NCI-H128 (cell line): ENCODE results near the gene CUX1.
"Not testable (repeated sequence)": the region's sequence is repeated elsewhere in the genome, so short reads cannot be mapped to it uniquely, and the experiment has no call there.

Experiments
- DNase-seq: peaks from one replicate; lab custom pipeline; 2025; ENCODE audit not compliant: unreplicated experiment; lab: John Stamatoyannopoulos, UW

The CUX1 gene

GRCh38 chr7:101999393-101999792 is 182.0 kb downstream of the CUX1 start:
- DNase-seq = no peak

- DNase-seq = no peak
Observed at GRCh38 chr7:102000123-102000522, 182.7 kb downstream of the CUX1 start.

- DNase-seq = no peak
Observed at GRCh38 chr7:102004229-102004628, 186.8 kb downstream of the CUX1 start.

- no peak for DNase-seq
Observed at GRCh38 chr7:102004848-102005247, 187.4 kb downstream of the CUX1 start.

GRCh38 chr7:102005933-102006480 is 188.6 kb downstream of the CUX1 start:
- no peak for DNase-seq

- DNase-seq = no peak
Observed at GRCh38 chr7:102006695-102007094, 189.3 kb downstream of the CUX1 start.

- DNase-seq = no peak
Observed at GRCh38 chr7:102008535-102009262, 191.3 kb downstream of the CUX1 start.

- DNase-seq = no peak
Observed at GRCh38 chr7:102009628-102010027, 192.2 kb downstream of the CUX1 start.

- DNase-seq = not testable (repeated sequence)
Observed at GRCh38 chr7:102012112-102012830, 194.8 kb downstream of the CUX1 start.

GRCh38 chr7:102012941-102013461 is 195.6 kb downstream of the CUX1 start:
- no peak for DNase-seq

- DNase-seq = no peak
Observed at GRCh38 chr7:102018876-102019275, 201.4 kb downstream of the CUX1 start.

GRCh38 chr7:102019461-102019860 is 202.0 kb downstream of the CUX1 start:
- no peak for DNase-seq

GRCh38 chr7:102021841-102022618 is 204.6 kb downstream of the CUX1 start:
- DNase-seq = no peak

- DNase-seq = no peak
Observed at GRCh38 chr7:102024005-102024768, 206.8 kb downstream of the CUX1 start.

GRCh38 chr7:102024769-102025391 is 207.5 kb downstream of the CUX1 start:
- DNase-seq = no peak

- DNase-seq = not testable (repeated sequence)
Observed at GRCh38 chr7:102025777-102026176, 208.4 kb downstream of the CUX1 start.

- no peak for DNase-seq
Observed at GRCh38 chr7:102028206-102028826, 210.9 kb downstream of the CUX1 start.

- no peak for DNase-seq
Observed at GRCh38 chr7:102029616-102030015, 212.2 kb downstream of the CUX1 start.

- DNase-seq = no peak
Observed at GRCh38 chr7:102030696-102031095, 213.3 kb downstream of the CUX1 start.

- DNase-seq = no peak
Observed at GRCh38 chr7:102036958-102037357, 219.5 kb downstream of the CUX1 start.
